ENCODE measurements around the gene NTN1. TPM values are rescaled to one million over a fixed set of nuclear protein-coding genes. Genes with fewer than 3 reads are reported as not detected.
A peak's percentile ranks its signal among the peaks of the same experiment; 100 is the strongest.

Gene NTN1
- total RNA-seq, 1 experiment from 2014 or later, result 1.2 TPM

- TF ChIP-seq CTCF (conservative IDR thresholded peaks at IDR 0.05), result no peak
- peaks cover 46 to 54% of the 10 kb centered on the region in 2 experiments for H3K4me1 Mint-ChIP-seq
- H2BK5ac ChIP-seq (ENCODE audit: insufficient read length, low read length), result no peak overlapping the region
- H3K9ac ChIP-seq (ENCODE audit: extremely low read depth, insufficient read length, low read length), result no peak overlapping the region
- no peak overlapping the region for H3T11ph ChIP-seq (ENCODE audit: low read length)
- no peak overlapping the region for H4K5ac ChIP-seq (ENCODE audit: insufficient read length, low read depth, low read length)
- no peak overlapping the region for H3K27ac ChIP-seq (ENCODE audit: insufficient read length, low read depth, low read length)
- H3K14ac ChIP-seq (ENCODE audit: insufficient read depth, low read length), result peak overlapping the region; percentile 39; the same call in 1 of the 2 replicates
- no peak overlapping the region for H3K4ac ChIP-seq (ENCODE audit: low read depth, low read length)
- H2BK15ac ChIP-seq (ENCODE audit: low read depth, low read length), result no peak overlapping the region
- DNase-seq, result no peak
- H2BK20ac ChIP-seq (ENCODE audit: low read depth, low read length, poor library complexity, severe bottlenecking), result no peak overlapping the region
- H3K27ac Mint-ChIP-seq, result no peak overlapping the region; a peak in 2 of 7 replicates
- H3K36me3 Mint-ChIP-seq (ENCODE audit: insufficient read depth in 1 of 3, low read depth in 3 of 3), result no peaks in the 10 kb centered on the region
- H2BK12ac ChIP-seq (ENCODE audit: insufficient read length, low read depth, low read length), result no peak overlapping the region
- peaks cover 12% of the 10 kb centered on the region for H3K27me3 Mint-ChIP-seq (ENCODE audit: low read depth)
- no peak overlapping the region for H2AFZ ChIP-seq (ENCODE audit: low read length)
- H2AK5ac ChIP-seq (ENCODE audit: insufficient read length, low read length), result no peak overlapping the region
- no peak overlapping the region for H3K18ac ChIP-seq (ENCODE audit: insufficient read length, low read depth, low read length)
- H3K27me3 ChIP-seq (ENCODE audit: insufficient read depth, low read length), result no peaks in the 10 kb centered on the region
- H3K4me1 ChIP-seq (ENCODE audit: insufficient read depth, low read length), result peaks cover 11% of the 10 kb centered on the region; the same call in 1 of the 2 replicates
- H4K8ac ChIP-seq (replicated peaks; ENCODE audit: insufficient read length, low read depth, low read length), result no peak overlapping the region
- no peaks in the 10 kb centered on the region for H3K79me2 ChIP-seq (ENCODE audit: insufficient read depth, low read length)
- no peak overlapping the region for H2BK120ac ChIP-seq (ENCODE audit: low read depth, low read length, poor library complexity, severe bottlenecking)
- H3K4me2 ChIP-seq (ENCODE audit: insufficient read depth, insufficient read length, low read length), result no peak overlapping the region
- no peaks in the 10 kb centered on the region for H3K9me3 ChIP-seq (ENCODE audit: control insufficient read depth, low read depth, low read length)
- H3K9me3 Mint-ChIP-seq, result no peaks in the 10 kb centered on the region
- no peak overlapping the region for H3K4me3 Mint-ChIP-seq
- H3K79me1 ChIP-seq (ENCODE audit: insufficient read depth, low read depth, low read length, poor library complexity, severe bottlenecking), result no peaks in the 10 kb centered on the region
- no peak overlapping the region for H3K56ac ChIP-seq (ENCODE audit: insufficient read length, low read depth, low read length)
- no CpG with 5 or more reads among the region's 7 CpGs for WGBS (ENCODE audit: extremely low coverage, insufficient read length, low lambda C conversion rate)
- no peaks in the 10 kb centered on the region for H3K23me2 ChIP-seq (ENCODE audit: insufficient read length, low read depth, low read length, poor library complexity, severe bottlenecking)
- H4K91ac ChIP-seq (ENCODE audit: insufficient read length, low read depth, low read length), result no peak overlapping the region
- H3K23ac ChIP-seq (ENCODE audit: insufficient read length, low read depth, low read length), result no peak overlapping the region
- no peaks in the 10 kb centered on the region for H4K20me1 ChIP-seq (ENCODE audit: control insufficient read depth, insufficient read depth, insufficient read length)
These were observed 89.2 kb downstream of the NTN1 start for GRCh38 chr17:9110501-9110900.
